RKO (cell line): ENCODE measurements around the gene MATN4.

Source experiments
- DNase-seq: peaks from one replicate; pipeline ENCODE4 v3.0.0-alpha.2; 2016; ENCODE audit warnings: low spot score

The MATN4 gene

GRCh38 chr20:45341579-45341938, 33.5 kb upstream of the MATN4 start:
- DNase-seq = no peak

DNA sequence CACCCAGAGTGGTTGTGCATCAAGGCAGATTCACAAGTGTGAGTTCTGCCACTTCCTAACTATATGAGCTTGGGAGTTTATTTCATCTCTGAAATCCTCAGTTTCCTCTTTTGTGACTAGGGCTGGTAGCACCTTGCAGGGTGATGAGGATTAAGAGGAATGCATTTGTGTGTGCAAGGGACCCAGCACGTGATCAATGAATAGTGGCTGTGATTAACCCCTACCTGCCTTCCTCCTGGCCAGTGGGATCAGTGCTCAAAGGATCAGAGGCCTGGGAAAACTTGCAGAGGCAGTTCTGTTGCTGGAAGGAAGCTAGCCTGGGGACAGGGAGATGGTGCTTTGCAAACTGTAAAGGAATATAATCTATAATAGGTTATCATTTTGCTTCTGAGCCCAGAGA, 32.9 kb upstream of the MATN4 start:
- DNase-seq = no peak

DNA sequence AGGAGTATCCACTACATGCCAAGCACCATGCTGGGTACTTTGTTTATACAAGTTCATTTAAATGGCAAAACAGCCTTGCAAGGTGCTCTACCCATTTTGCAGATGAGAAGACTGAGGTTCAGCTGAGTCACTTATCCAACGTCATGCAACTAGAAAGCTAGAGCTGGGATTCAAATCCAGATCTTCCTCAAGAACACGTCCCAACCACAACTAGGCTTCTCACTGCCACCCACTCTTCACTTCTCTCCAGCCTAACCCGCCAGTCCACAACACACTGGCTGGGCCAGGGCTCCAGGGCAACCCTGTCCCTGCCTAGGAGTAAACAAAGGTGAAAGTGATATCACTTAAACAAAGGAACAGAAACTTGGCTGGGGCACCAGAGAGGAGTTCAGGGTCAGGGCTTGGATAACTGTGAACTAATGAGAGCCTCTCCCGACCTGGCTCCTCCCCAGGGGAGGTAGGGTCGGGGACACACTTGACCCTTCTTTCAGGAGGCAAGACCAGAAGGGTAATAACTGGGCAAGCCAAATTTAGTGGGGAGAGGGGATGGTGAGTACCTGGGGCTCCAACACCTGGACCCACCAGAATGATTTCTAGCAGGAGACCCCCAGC, 32.2 kb upstream of the MATN4 start:
- DNase-seq = no peak

DNA sequence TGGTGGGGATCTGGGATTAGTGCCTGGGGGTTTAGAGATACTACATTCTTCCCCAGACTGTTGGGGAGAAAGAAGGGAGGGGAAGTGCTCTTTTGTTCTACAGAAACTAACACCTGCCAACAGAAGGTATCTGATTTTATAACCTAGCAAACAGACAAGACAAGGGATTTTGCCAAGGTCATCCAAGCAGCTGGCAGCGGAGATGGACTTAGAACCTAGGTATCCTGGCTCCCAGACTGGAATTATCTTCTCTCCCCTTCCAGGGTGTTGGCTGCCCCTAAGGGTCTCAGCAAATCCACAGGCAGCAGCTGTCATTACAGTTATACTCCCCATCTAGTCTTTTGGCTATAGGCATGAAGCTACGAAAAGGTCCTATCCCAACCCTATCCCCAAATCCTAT, 31.7 kb upstream of the MATN4 start:
- no peak for DNase-seq

DNA sequence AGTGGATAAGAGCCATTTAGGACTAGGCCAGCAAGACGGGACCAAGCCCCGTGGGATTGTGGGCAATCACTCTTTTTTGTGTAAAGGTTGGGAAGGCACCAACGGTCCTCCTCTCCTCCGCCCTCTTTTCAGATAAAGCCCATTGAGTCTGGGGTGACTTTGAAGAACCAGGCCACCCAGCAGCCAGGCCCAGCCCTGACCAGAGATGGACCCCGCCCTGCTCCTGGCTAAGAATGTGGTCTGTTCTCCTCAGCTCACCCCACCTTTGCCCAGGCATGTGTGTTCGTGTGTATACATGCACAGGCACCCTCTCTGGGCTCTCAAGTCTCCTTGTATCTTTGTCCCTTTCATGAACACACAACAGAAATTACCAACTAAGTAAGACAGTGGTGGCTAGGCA, 31.0 kb upstream of the MATN4 start:
- DNase-seq = no peak

DNA sequence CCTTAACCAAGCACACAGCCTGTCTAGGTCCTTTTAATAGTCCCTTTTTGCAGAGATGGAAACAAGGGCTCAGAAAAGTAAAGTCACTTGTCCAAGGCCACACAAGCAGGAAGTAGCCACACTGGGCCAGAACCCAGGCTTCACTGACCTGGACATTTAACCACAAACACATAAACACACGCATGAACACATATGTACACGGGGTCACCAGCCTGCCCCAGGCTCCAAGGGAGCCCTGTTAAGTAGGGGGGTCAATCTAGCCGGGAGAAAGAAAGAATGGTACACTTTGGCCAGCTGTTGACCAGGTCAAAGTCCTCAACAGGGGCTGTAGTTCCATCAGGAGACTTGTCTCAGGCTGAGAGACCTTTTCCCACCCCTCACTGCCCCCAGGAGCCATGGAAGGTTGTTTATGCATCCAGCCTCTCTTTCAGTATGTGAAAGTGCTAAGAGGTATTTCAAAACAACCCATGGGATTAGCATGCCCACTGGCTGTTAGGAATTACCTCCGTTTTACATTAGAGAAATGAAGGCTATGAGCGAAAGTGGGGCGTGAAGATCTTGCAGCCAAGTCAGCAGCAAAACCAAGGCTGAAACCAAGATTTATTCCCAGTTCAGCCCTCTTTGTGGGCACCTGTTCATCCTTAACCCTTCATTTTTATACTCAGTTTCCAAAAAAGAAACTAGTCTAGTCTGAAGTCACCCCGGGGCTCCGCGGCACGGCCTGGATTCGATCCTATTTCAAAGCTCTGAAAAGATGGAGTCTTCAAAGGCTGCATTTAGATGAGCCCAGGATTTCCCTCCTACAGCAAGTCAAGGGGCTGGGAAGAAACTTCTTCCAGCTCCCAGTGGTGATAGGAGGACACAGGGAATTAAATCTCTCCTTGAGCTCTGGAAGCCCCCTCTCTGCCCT, 30.3 kb upstream of the MATN4 start:
- DNase-seq = no peak

DNA sequence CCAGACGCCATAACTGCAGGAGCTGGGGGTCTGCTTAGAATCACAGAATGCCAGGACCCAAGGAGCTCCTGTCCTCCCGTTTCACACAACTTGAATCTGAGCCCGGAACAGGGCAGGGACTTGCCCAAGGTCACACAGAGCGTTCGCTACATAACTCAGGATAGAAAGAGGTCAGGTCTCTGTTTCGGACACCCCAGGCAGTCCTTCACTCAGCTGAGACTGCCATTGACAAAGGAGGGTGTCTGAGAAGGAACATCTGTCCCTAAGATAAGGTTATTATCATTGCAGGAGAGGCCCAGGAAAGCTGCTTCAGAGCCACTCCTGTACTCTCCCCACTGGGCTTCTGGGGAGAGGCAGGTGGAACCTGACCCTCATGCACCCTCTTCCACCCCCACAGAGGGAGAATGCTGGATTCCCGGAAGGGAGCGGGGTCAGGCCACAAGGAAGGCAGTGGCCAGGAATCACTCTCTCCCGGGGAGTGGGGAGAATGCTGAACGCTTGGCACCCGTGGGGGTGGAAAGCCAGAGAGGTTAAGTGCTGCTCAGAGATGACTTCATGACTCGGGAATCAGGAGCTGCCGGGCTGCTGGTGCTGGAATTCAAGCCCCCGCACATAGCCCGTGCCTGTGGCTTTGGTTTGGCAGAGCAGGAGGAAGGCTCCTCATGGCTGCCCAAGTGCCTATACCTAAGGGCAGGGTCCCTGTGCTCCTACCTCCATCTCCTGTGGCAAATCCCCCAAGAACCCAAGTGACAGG, 29.4 kb upstream of the MATN4 start:
- no peak for DNase-seq

GRCh38 chr20:45336530-45337366, 28.6 kb upstream of the MATN4 start:
- DNase-seq = no peak

GRCh38 chr20:45330476-45330875, 22.4 kb upstream of the MATN4 start:
- DNase-seq = no peak

DNA sequence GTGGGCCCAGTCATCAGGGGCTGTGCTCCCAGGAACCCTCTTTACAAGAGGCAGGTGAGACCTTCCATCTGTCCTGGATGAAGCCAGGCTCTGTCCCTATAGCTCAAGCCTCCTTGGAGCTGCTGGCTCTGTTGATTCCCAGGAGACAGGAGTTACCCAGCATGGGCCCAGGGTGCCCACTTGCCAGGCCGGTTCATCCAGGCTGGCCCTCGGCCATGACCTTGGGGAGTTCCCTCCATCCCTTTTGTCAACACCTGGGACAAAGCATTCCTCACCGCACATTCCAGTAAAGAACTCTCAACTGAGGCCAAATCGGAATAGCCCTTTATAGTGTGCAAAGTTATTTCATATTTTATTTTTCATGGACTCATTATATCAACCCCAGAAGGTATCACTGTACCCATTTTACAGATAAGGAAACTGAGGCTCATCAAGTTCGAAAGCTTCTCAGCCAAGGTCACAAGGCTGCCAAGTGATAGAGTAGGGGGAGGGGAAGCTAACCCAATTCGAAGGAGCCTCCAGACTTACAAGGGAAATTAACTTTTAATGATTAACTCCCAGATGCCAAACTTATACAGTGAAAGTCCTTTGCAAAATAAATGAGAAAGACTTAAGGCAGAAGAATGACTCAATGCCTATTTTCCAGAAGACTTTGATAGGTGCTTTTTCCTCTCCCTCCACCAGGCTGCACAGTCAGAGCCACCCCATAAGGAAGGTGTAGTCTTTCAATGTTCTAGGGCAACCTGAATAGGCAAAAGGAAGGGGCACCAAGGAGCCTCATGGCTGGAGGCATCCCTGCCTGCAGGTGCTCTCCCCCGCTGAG, 21.6 kb upstream of the MATN4 start:
- DNase-seq = no peak

DNA sequence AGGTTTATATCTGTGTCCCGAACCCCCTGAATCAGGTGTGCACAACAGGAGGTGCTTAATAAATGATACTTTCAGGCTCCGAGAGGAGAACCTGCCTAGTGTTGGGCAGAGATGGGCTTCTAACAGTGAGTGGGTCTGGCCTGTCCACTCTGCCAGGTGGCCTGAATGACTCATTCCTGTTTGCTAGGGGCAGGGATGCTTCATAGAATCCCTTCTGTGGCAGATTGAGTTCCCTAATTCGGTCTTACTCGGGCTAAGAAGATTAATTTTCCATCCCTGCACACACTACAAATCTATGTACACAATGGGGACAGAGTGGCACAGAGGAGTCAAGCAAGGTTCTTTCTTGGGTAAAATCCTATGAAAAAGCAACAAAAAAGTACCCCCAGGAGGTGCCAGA, 20.4 kb upstream of the MATN4 start:
- no peak for DNase-seq

DNA sequence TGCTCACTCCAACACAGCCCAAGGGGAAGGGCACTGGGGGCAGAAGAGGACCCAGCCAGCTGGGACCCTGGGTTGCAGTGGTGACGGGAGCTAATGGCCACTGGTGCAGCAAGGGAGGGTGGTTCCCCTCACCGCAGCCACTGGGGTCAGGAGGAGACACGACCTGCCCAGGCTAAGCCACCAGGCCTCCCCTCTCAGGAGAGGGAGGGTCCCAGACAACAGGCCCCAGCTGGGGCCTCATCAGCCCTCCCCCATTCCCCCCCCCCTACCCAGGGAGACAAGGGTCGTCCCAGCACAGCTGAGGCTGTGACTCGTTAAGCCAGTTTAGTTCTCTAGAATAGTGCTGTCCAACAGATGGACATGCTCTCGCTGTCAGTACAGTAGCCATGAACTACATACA, 17.3 kb upstream of the MATN4 start:
- no peak for DNase-seq

GRCh38 chr20:45323731-45324130, 15.6 kb upstream of the MATN4 start:
- no peak for DNase-seq

- DNase-seq = no peak
These were observed 14.9 kb upstream of the MATN4 start for GRCh38 chr20:45322952-45323383.

- no peak for DNase-seq
These were observed 13.0 kb upstream of the MATN4 start for GRCh38 chr20:45320948-45321595.

DNA sequence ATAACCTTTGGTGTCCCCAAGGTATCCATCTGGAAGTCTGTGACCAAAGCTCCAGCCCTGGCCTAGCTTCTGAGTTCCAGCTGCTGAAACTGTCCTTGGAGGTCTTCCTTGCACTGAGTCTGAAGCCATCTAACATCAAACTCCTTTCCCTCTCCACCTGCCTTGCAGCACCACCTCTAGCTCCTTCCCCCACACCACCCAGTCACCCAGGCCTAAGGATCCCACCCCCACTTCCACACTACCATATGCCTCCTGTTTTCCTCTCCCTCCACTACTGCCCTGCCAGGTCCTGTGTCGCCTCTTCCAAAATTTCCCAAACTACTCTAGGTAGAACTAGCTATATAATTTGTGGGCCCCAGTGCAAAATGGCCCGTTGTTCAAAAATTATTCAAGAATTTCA, 10.8 kb upstream of the MATN4 start:
- DNase-seq = no peak

GRCh38 chr20:45318386-45318939, 10.4 kb upstream of the MATN4 start:
- no peak for DNase-seq

DNA sequence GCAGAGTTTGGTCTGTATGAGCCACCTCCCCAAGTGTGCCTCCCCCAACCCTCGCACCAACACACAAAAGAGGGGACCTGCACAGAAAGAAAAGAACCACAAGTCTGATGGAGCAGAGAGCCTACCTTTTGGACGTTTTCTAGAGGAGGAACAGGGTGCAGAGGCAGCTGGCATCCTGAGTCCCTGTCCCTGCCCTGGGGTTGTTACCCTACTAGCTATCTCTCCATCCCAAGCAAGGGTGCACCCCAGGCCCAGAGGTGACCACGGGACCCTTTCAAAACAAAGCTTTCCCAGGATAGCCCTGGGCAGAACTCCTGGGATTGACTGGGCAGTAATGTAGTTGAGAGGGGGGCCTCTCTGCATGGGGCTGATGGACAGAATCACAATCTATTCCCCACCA, 9.7 kb upstream of the MATN4 start:
- no peak for DNase-seq

- no peak for DNase-seq
These were observed 8.3 kb upstream of the MATN4 start for GRCh38 chr20:45316150-45317080.
